GM04504 (cell line): Measurements from ENCODE around the gene WDR38.
A peak's percentile ranks its signal among the peaks of the same experiment; 100 is the strongest.

ENCODE experiments used
- DNase-seq: peaks from one replicate; pipeline ENCODE4 v3.0.0-alpha.2; 2012; ENCODE audit warnings: low read depth

The WDR38 gene

GRCh38 chr9:124852829-124853531 lies at the start of gene WDR38:
WDR38 (plus strand) TSS chr9:124853460; CDS start chr9:124853532, 72 bp downstream.
- no peak for DNase-seq

GRCh38 chr9:124803911-124804310 lies 49.3 kb upstream of the WDR38 start:
- DNase-seq = no peak

- DNase-seq = no peak
Observed at GRCh38 chr9:124805186-124805585, 48.1 kb upstream of the WDR38 start.

- no peak for DNase-seq
Observed at GRCh38 chr9:124808246-124808956, 44.9 kb upstream of the WDR38 start.

GRCh38 chr9:124809211-124809610 lies 44.0 kb upstream of the WDR38 start:
- no peak for DNase-seq

GRCh38 chr9:124809741-124810500 lies 43.3 kb upstream of the WDR38 start:
- no peak for DNase-seq

GRCh38 chr9:124810663-124811355 lies 42.5 kb upstream of the WDR38 start:
- no peak for DNase-seq

- DNase-seq = peak; percentile 86
Observed at GRCh38 chr9:124812441-124812876, 40.8 kb upstream of the WDR38 start.

- DNase-seq = no peak
Observed at GRCh38 chr9:124813041-124813440, 40.2 kb upstream of the WDR38 start.

GRCh38 chr9:124813501-124814163 lies 39.6 kb upstream of the WDR38 start:
- DNase-seq = no peak

- DNase-seq = no peak
Observed at GRCh38 chr9:124814164-124814535, 39.1 kb upstream of the WDR38 start.

GRCh38 chr9:124815601-124816000 lies 37.7 kb upstream of the WDR38 start:
- DNase-seq = no peak

GRCh38 chr9:124818431-124819281 lies 34.6 kb upstream of the WDR38 start:
- DNase-seq = no peak

- DNase-seq = no peak
Observed at GRCh38 chr9:124820698-124821623, 32.3 kb upstream of the WDR38 start.

GRCh38 chr9:124828489-124829333 lies 24.5 kb upstream of the WDR38 start:
- no peak for DNase-seq

GRCh38 chr9:124829334-124829669 lies 24.0 kb upstream of the WDR38 start:
- no peak for DNase-seq

- DNase-seq = no peak
Observed at GRCh38 chr9:124830593-124830992, 22.7 kb upstream of the WDR38 start.

- no peak for DNase-seq
Observed at GRCh38 chr9:124831642-124832364, 21.5 kb upstream of the WDR38 start.
